Endothelial cell of umbilical vein (primary cell): Measurements from ENCODE around the gene TMEM208. TPM values are rescaled to one million over a fixed set of nuclear protein-coding genes. Genes with fewer than 3 reads are reported as not detected.

Experiments used
- BruUV-seq: library from RNA; stranded (reverse); fragments of 400-500 nt; replicated peaks from 2 replicates; lab custom pipeline; 2021; lab: Mats Ljungman, UMichigan
- CTCF ChIA-PET: fragments of 300-600, 350-600 bp; sonication (Branson Sonifier 250); formaldehyde crosslinking; loops from one replicate; lab custom pipeline; 2021; ENCODE audit warnings: antibody characterized with exemption, inconsistent platforms; lab: Charles Lee
- POLR2A ChIA-PET: fragments of 300-600, 350-600 bp; sonication (Branson Sonifier 250); formaldehyde crosslinking; loops from one replicate; lab custom pipeline; 2021; ENCODE audit warnings: antibody characterized with exemption, inconsistent platforms; lab: Charles Lee
- DNase-seq: peaks from one replicate; pipeline ENCODE4 v3.0.0-alpha.2; 2011; ENCODE audit warnings: low read depth, low spot score
- FAIRE-seq: peaks from 2 replicates; lab custom pipeline; 2011; peaks lifted over from hg19 to GRCh38; lab: Jason Lieb, UNC
- H2AFZ ChIP-seq: 2 replicates; pipeline ENCODE4 v1.6.0; 2012; ENCODE audit warnings: low read depth, low read length, control low read depth, inconsistent platforms
- H3K27ac ChIP-seq: 2 replicates; pipeline ENCODE4 v1.5.1; 2011; ENCODE audit warnings: low read depth, mild to moderate bottlenecking, control low read depth, low read length, moderate library complexity; ENCODE audit not compliant: insufficient read depth
- H3K27me3 ChIP-seq, 2 experiments: 2 replicates each; pipeline versions ENCODE4 v1.6.0 to v1.6.1; 2011; ENCODE audit warnings: low read length in 2 of 2, mixed read lengths in 1 of 2; ENCODE audit not compliant: control insufficient read depth in 2 of 2, insufficient read depth in 2 of 2
- H3K36me3 ChIP-seq, 2 experiments: 2 replicates in 1 of 2; 3 replicates in 1 of 2; pipeline ENCODE4 v1.5.1; 2011; ENCODE audit warnings: low read length in 2 of 2, mild to moderate bottlenecking in 1 of 2, moderate library complexity in 1 of 2; ENCODE audit not compliant: control insufficient read depth in 2 of 2, insufficient read depth in 2 of 2; ENCODE audit errors: extremely low read depth in 1 of 2
- H3K4me1 ChIP-seq: 3 replicates; pipeline ENCODE4 v1.5.1; 2011; ENCODE audit warnings: mild to moderate bottlenecking, low read length; ENCODE audit not compliant: control insufficient read depth, insufficient read depth; ENCODE audit errors: extremely low read depth
- H3K4me2 ChIP-seq: 2 replicates; pipeline ENCODE4 v1.6.1; 2011; ENCODE audit warnings: low read length, control low read depth, mixed read lengths; ENCODE audit not compliant: insufficient read depth
- H3K4me3 ChIP-seq, 3 experiments: fragments of 200-600 bp in 1 of 3; sonication (generic), shearing (Covaris generic) in 1 of 3; replicated peaks in 1 of 3; 2 replicates each; pipeline ENCODE4 v1.5.1; 2011 to 2016; ENCODE audit warnings: control low read depth in 3 of 3, low read length in 3 of 3, mild to moderate bottlenecking in 2 of 3, inconsistent platforms in 1 of 3, low read depth in 1 of 3, moderate library complexity in 1 of 3; ENCODE audit not compliant: insufficient read depth in 1 of 3
- H3K79me2 ChIP-seq: 2 replicates; pipeline ENCODE4 v1.6.0; 2012; ENCODE audit warnings: low read length, inconsistent platforms; ENCODE audit not compliant: control insufficient read depth, insufficient read depth
- H3K9ac ChIP-seq: replicated peaks from 2 replicates; pipeline ENCODE3; 2011; ENCODE audit warnings: low read length, control low read depth; ENCODE audit not compliant: insufficient read depth; ENCODE audit errors: extremely low read depth
- H3K9me1 ChIP-seq: replicated peaks from 3 replicates; pipeline ENCODE4 v1.6.0; 2011; ENCODE audit warnings: mild to moderate bottlenecking, low read length; ENCODE audit not compliant: control insufficient read depth, insufficient read depth; ENCODE audit errors: extremely low read depth
- H3K9me3 ChIP-seq: replicated peaks from 2 replicates; pipeline ENCODE4 v1.5.1; 2012; ENCODE audit warnings: low read length, inconsistent platforms; ENCODE audit not compliant: control insufficient read depth, insufficient read depth
- H4K20me1 ChIP-seq: replicated peaks from 2 replicates; pipeline ENCODE3; 2011; ENCODE audit warnings: mild to moderate bottlenecking, low read length; ENCODE audit not compliant: control insufficient read depth, insufficient read depth; ENCODE audit errors: extremely low read depth
- FOS ChIP-seq: IDR thresholded peaks from 2 replicates; pipeline ENCODE4 v1.6.1; 2011; ENCODE audit warnings: mild to moderate bottlenecking, low read length, moderate library complexity, borderline replicate concordance; ENCODE audit not compliant: insufficient read depth
- JUN ChIP-seq: IDR thresholded peaks from 2 replicates; pipeline ENCODE4 v1.6.1; 2011; ENCODE audit warnings: borderline replicate concordance, low read depth; ENCODE audit not compliant: insufficient read length, insufficient read depth
- POLR2AphosphoS5 ChIP-seq: IDR thresholded peaks from 2 replicates; pipeline ENCODE4 v1.6.1; 2012; ENCODE audit warnings: low read depth, mild to moderate bottlenecking, control low read depth, low read length, moderate library complexity; ENCODE audit not compliant: insufficient read depth
- dilution Hi-C: fragments of 300-500 bp; cut with MboI; formaldehyde crosslinking; loops from one replicate; pipeline ENCODE4 v1.15.0; 2019; ENCODE audit warnings: low sequenced_read_pairs; ENCODE audit not compliant: extremely low pct_ligation_motif_present
- intact Hi-C: fragments of 100-400 bp; cut with micrococcal nuclease; formaldehyde crosslinking; loops from one replicate; pipeline ENCODE4 v1.10.0; 2022
- polyA plus RNA-seq, 4 experiments: library from polyadenylated mRNA; depleted of rRNA in 3 of 4; stranded (reverse) in 3 of 4; unstranded in 1 of 4; fragments of >200 nt; gene quantifications; 2 replicates each; pipeline versions ENCODE4 v1.2.1 to v1.2.3, GENCODE V29; 2011 to 2012; ENCODE audit warnings: missing spikeins in 1 of 4
- total RNA-seq: library from RNA; stranded (reverse); gene quantifications from 2 replicates; pipeline ENCODE4 v1.2.3, GENCODE V29; 2021
- TF ChIP-seq, protein P1 (sequence below), 2 donors: IDR thresholded peaks; 1 replicate in 1 of 2; 2 replicates in 1 of 2; pipeline ENCODE4 v1.5.1; 2011; ENCODE audit warnings: low read length in 2 of 2, mild to moderate bottlenecking in 2 of 2, moderate library complexity in 2 of 2, control low read depth in 1 of 2, inconsistent platforms in 1 of 2, low read depth in 1 of 2; ENCODE audit not compliant: insufficient read depth in 1 of 2; ENCODE audit errors: extremely low read depth in 1 of 2

TMEM208 gene
- total and polyA plus RNA-seq, 2 donors (not counting 3 experiments of a cell fraction or from before 2014, with no cell fraction given) = 35.3 to 94.0 TPM

DNA sequence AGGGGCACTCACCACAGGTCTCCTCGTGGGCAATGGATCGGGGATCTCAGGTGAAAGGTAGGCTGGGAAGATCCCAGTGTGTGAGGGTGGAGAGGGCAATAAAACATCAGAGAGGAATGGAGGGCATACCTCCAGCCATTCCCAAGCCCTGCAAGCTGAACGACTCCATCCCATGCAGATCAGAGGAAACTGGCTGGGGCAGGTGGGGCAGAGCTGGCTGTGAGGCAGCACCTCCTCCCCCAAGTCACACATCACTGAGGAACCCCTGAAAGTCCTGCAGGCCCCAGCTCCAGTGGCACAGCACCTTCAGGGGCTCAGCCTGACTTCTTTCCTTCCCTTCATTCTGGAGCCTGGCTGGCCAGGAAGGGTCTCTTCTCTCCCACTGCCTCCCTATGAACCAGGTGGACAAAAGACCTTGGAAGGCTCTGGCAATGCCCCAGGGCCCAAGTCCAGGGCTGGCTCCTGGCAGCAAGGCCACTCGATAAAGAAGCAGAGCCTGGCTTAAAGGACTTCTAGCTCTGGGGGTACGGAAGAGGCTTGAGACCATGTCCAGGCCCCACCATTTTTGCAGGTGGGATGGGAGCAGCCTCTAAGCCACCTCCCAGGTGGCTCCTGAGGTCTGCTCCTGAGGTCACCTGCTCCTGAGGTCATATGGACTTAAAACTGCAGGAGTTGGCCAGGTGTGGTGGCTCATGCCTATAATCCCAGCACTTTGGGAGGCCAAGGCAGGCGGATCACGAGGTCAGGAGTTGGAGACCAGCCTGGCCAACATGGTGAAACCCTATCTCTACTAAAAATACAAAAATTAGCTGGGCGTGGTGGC is 13.5 kb upstream of the TMEM208 start:
- no TSS peak for BruUV-seq
- Histone ChIP-seq H3K4me3 (no peak overlapping the region), H3K36me3 (no peaks in the 10 kb centered on the region), H4K20me1 (no peaks in the 10 kb centered on the region), H3K79me2 (no peaks in the 10 kb centered on the region), H3K4me1 (peaks cover 22% of the 10 kb centered on the region), H3K9me1 (no peaks in the 10 kb centered on the region), H3K27me3 (no peaks in the 10 kb centered on the region), H3K27ac (no peak overlapping the region), H3K9ac (no peak overlapping the region), H3K9me3 (no peaks in the 10 kb centered on the region), H3K4me2 (no peak overlapping the region), H2AFZ (no peak overlapping the region)
- CTCF ChIA-PET = interaction anchor here (1.6 kb wide), 1 partner anchor 21 kb away, joined by 3 read pairs; no protein-coding TSS in a partner anchor
- DNase-seq (no peak), FAIRE-seq (no peak)
- POLR2A ChIA-PET = interaction anchor here (0.6 kb wide), 1 partner anchor 29 kb away, joined by 3 read pairs; no protein-coding TSS in a partner anchor
- intact Hi-C loops = no loop called here
- TF ChIP-seq FOS (no peak), POLR2AphosphoS5 (no peak), JUN (no peak)
- TF ChIP-seq, protein P1, sequence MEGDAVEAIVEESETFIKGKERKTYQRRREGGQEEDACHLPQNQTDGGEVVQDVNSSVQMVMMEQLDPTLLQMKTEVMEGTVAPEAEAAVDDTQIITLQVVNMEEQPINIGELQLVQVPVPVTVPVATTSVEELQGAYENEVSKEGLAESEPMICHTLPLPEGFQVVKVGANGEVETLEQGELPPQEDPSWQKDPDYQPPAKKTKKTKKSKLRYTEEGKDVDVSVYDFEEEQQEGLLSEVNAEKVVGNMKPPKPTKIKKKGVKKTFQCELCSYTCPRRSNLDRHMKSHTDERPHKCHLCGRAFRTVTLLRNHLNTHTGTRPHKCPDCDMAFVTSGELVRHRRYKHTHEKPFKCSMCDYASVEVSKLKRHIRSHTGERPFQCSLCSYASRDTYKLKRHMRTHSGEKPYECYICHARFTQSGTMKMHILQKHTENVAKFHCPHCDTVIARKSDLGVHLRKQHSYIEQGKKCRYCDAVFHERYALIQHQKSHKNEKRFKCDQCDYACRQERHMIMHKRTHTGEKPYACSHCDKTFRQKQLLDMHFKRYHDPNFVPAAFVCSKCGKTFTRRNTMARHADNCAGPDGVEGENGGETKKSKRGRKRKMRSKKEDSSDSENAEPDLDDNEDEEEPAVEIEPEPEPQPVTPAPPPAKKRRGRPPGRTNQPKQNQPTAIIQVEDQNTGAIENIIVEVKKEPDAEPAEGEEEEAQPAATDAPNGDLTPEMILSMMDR (IDR thresholded peaks at IDR 0.05; ENCODE audit: extremely low read depth in 1 of 2, insufficient read depth in 1 of 2, low read depth in 1 of 2, low read length in 2 of 2) = no peak
- dilution Hi-C loops = no loop called here
